Aorta (tissue), 5 donors: ENCODE results near the gene RAI1. TPM values are rescaled to one million over a fixed set of nuclear protein-coding genes. Genes with fewer than 3 reads are reported as not detected.

Source experiments
- ATAC-seq: fragments of 200-7000 bp; cut with Tn5 transposase; one replicate; pipeline ENCODE4 v1.9.1; 2022; ENCODE audit warnings: moderate library complexity; ENCODE audit not compliant: low FRiP score
- DNase-seq, 2 donors: peaks; one replicate each; pipeline ENCODE4 v3.0.0-alpha.2; 2020
- H3K27ac ChIP-seq, 2 donors: one replicate each; pipeline ENCODE4 v1.5.1; 2013; ENCODE audit warnings: low read length in 2 of 2, mild to moderate bottlenecking in 2 of 2, moderate library complexity in 2 of 2, control low read depth in 1 of 2, inconsistent platforms in 1 of 2, low read depth in 1 of 2
- H3K27me3 ChIP-seq, 2 donors: one replicate each; pipeline ENCODE4 v1.6.1; 2013; ENCODE audit warnings: control low read depth in 1 of 2, low read length in 1 of 2, mild to moderate bottlenecking in 1 of 2, moderate library complexity in 1 of 2; ENCODE audit not compliant: insufficient read depth in 2 of 2, control insufficient read depth in 1 of 2
- H3K36me3 ChIP-seq, 2 donors: one replicate each; pipeline ENCODE4 v1.6.1; 2013; ENCODE audit warnings: control low read depth in 1 of 2, low read length in 1 of 2, mild to moderate bottlenecking in 1 of 2; ENCODE audit not compliant: insufficient read depth in 2 of 2, control insufficient read depth in 1 of 2
- H3K4me1 ChIP-seq, 2 donors: one replicate each; pipeline ENCODE4 v1.6.1; 2013; ENCODE audit warnings: low read length in 2 of 2, control low read depth in 1 of 2, mild to moderate bottlenecking in 1 of 2, moderate library complexity in 1 of 2; ENCODE audit not compliant: insufficient read depth in 2 of 2, control insufficient read depth in 1 of 2
- H3K4me3 ChIP-seq, 2 donors: one replicate each; pipeline ENCODE4 v1.5.1; 2013; ENCODE audit warnings: low read length in 2 of 2, control low read depth in 1 of 2, mild to moderate bottlenecking in 1 of 2
- H3K9me3 ChIP-seq: one replicate; pipeline ENCODE4 v1.6.1; 2013; ENCODE audit warnings: mild to moderate bottlenecking, low read length; ENCODE audit not compliant: control insufficient read depth
- WGBS, 2 donors: extraction: QIAGEN DNeasy Blood & Tissue Kit; methylation state at CpG; one replicate each; pipeline ENCODE4 v1.1.7; 2013; 5-methylcytosine and 5-hydroxymethylcytosine counted together
- intact Hi-C, 2 donors: fragments of 100-400 bp; cut with DNase I; formaldehyde crosslinking; loops; one replicate each; pipeline versions ENCODE4 v1.14.2 to v1.15.0; 2022
- polyA plus RNA-seq, 2 donors: library from polyadenylated mRNA; stranded (reverse); fragments of 200-250 nt; gene quantifications; one replicate each; pipeline ENCODE4 v1.2.3, GENCODE V29; 2013
- total RNA-seq, 2 donors: library from RNA; stranded (reverse); fragmentation: NEBNext Ultra II Directional; extraction: Animal tissue kit (Norgen Biotek cat#: 25700); gene quantifications; one replicate each; pipeline ENCODE4 v1.2.1, GENCODE V29; 2021
- donor health status: healthy with polysubstance abuse.
- donor health status: Bipolar disorder and iron deficiency.
- donor health status: DM: no; HTN: no; CAD: no.
- donor health status: DM: no; HTN: no; CAD: no.
- donor health status: DM: yes; HTN: yes; CAD: no.

Gene RAI1
- total and polyA plus RNA-seq, 4 donors, result 2.0 to 35.8 (median 15.4) TPM

DNA sequence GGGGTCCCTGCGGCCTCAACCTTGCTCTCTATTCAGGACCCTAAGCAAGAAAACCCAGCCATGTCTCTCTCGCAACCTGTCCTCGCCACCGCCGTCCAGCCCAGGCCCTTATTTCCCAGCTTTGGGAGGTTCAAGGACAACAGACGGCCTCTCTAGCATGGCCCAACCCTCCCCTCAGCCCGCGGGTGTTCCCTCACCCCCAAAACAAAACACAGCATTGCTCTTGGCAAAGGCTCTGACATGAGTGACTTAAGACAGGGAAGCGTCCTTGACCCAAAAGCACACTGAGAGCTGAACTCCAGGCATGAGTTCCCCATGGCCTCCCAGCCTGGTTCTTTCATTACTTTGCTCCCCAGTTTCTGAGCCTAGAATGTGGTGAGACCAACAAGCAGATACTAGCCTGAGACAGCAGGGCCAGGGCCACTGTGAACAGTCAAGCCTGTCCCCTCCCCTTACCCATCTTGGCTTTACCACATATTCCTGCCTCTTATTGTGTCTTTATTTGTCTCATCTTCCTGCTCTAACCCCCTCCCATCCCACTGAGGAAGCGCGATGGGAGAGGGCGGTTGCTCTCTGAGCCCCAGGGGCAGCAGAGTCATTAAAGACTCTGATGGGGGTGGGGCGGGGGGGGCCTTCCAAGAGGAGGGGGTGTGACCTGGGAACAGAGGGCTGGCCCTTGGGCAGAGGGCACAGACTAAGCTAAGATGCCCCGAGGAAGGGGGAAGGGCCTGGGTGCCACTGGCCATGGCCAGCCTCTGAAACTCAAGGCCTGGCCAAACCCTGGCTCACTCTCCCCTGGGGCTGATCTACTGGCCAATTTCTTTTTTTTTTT, 143.7 kb downstream of the RAI1 start:
- ATAC-seq (peak; percentile 37), DNase-seq (peak in 1 of 2 donors; percentile 82)
- H3K4me1 ChIP-seq, result no peaks in the 10 kb centered on the region
- H3K4me3 ChIP-seq, result no peak overlapping the region
- no peaks in the 10 kb centered on the region for H3K27me3 ChIP-seq
- intact Hi-C loops, result no loop called here
- 43 to 48% methylated on average over 14 of the region's 14 CpGs for WGBS, 2 donors
- H3K36me3 ChIP-seq, result no peaks in the 10 kb centered on the region
- no peaks in the 10 kb centered on the region for H3K9me3 ChIP-seq
- H3K27ac ChIP-seq, result peak overlapping the region in 1 of 2 donors; percentile 34

DNA sequence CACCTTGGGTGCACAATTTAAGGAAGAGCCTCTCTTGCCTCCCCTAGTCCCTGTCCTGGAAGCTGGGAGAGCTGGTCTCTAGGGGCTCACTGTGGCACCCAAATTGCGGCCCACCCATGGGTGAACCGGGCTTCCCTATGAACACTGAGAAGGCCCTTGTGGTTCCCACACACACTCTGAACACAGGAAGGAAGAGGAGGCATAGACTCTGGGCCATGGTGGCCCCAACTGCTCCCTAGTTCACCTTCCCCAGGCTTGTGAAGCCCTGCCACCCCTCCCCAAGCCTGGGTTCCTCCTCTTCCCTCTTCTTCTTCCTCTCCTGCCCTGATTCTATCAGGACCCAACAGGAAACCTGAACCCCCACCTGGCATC, 145.1 kb downstream of the RAI1 start:
- 97 to 100% methylated on average over 2 of the region's 2 CpGs for WGBS, 2 donors
- Histone ChIP-seq H3K27ac (no peak overlapping the region), H3K9me3 (no peaks in the 10 kb centered on the region), H3K27me3 (no peaks in the 10 kb centered on the region), H3K4me3 (no peak overlapping the region), H3K4me1 (no peaks in the 10 kb centered on the region), H3K36me3 (no peaks in the 10 kb centered on the region)
- ATAC-seq (no peak), DNase-seq (no peak)
- intact Hi-C loops, result no loop called here

DNA sequence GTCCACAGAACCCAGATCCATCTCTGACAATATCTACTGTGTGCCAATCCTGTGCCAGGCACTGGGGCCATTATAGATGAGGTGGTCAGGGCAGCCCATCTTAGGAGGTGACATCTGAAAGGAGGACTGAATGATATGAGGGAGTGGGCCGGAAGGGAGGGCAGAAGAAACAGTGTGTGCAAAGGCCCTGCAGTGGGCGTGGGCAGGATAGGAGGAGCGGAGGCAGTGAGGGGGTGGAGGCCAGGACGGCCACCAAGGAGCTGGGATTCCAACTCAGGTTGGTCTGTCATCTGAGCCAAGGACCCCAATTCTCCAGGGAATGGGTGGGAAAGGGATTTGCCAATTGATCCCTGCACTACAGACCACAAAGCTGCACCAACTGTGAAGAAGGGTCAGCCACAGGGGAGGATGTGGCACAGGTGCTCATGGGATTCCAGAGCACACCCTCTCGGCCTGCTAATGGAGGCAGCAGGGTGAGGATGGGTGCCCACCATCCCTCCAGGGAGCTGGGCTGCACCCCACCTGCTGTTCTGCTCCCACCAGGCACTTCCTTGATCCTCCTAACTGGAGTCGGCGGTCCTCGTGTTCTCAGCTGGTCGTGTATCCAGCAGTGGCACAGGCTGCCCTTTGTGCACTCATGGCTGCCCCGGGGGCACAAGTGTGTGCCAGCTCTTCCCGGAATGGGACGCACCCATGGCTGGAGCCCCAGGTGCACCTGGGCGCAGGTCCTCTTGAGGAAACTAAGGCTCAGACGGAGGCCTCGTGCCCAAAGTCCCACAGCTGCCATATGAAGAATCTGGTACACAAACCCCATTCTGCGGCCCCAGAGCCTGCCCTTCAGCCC, 145.9 kb downstream of the RAI1 start:
- intact Hi-C loops, result no loop called here
- H3K4me1 ChIP-seq, result no peaks in the 10 kb centered on the region

DNA sequence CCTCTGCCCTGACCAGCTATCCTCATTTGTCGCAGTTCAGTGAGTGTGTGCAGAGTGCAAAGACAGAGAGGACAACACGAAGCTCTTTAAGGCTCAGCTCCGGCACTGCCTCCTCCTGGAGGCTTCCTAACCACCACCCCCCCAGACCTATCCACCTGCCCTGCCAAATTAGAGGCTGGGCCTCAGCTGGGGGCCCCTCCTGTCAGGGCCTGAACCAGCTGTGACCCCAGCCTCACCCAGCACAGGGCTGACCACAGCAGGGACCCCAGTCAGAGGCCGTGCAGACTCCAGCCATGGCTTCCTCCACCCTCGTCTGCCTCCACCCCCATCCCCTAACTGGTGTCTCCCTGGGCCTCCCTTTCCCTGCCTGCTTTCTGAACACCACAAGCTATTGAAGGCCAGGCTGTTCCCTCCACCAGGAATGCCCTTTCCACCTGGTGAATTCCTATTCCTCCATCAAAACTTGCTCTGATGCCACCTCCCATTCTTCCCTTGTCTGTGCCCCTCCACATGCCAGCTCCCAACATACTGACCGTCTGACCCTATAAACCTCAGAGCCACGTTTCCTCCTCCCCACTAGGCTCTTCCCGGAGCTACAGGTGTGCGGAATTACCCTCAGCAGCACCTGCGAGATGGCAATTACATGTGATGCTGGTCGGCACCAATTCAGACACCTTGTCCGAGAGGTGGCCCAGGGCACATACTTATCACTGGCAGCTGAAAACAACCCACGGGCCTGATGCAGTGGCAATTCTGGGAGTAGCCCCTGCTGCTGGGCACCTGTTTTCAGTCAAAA, 146.8 kb downstream of the RAI1 start:
- no peaks in the 10 kb centered on the region for H3K4me1 ChIP-seq
- no peak for DNase-seq

More for the DNA sequence above, 145.9 kb downstream of the RAI1 start:
- Histone ChIP-seq H3K4me3 (no peak overlapping the region), H3K27me3 (no peaks in the 10 kb centered on the region), H3K36me3 (no peaks in the 10 kb centered on the region), H3K9me3 (no peaks in the 10 kb centered on the region), H3K27ac (no peak overlapping the region)
- no peak for ATAC-seq
- 90 to 92% methylated on average over 16 of the region's 16 CpGs for WGBS, 2 donors
- no peak for DNase-seq

DNA sequence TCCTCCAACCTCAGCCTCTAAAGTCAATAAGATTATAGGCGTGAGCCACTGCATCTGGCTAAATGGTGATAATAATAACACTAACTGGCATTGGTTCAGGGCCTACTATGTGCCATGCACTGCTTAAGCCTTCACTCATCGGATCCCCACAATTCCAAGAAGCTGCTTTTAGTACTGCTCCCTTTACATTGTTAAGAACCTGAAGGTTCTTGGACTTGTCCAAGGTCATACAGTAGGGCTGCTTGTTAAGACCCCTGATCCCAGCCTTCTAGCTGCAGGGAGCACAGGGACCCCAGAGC, 149.0 kb downstream of the RAI1 start:
- H3K27me3 ChIP-seq, result no peaks in the 10 kb centered on the region
- H3K4me1 ChIP-seq, result no peaks in the 10 kb centered on the region
- intact Hi-C loops, result no loop called here
- 93 to 95% methylated on average over 2 of the region's 2 CpGs for WGBS, 2 donors
- H3K27ac ChIP-seq, result no peak overlapping the region
- no peaks in the 10 kb centered on the region for H3K36me3 ChIP-seq
- H3K9me3 ChIP-seq, result no peaks in the 10 kb centered on the region
- ATAC-seq (no peak), DNase-seq (no peak)
- no peak overlapping the region for H3K4me3 ChIP-seq

More for the DNA sequence above, 146.8 kb downstream of the RAI1 start:
- Histone ChIP-seq H3K4me3 (no peak overlapping the region), H3K9me3 (no peaks in the 10 kb centered on the region), H3K27me3 (no peaks in the 10 kb centered on the region), H3K27ac (no peak overlapping the region), H3K36me3 (no peaks in the 10 kb centered on the region)
- intact Hi-C loops, result no loop called here
- ATAC-seq, result no peak
- 85 to 86% methylated on average over 13 of the region's 13 CpGs for WGBS, 2 donors

DNA sequence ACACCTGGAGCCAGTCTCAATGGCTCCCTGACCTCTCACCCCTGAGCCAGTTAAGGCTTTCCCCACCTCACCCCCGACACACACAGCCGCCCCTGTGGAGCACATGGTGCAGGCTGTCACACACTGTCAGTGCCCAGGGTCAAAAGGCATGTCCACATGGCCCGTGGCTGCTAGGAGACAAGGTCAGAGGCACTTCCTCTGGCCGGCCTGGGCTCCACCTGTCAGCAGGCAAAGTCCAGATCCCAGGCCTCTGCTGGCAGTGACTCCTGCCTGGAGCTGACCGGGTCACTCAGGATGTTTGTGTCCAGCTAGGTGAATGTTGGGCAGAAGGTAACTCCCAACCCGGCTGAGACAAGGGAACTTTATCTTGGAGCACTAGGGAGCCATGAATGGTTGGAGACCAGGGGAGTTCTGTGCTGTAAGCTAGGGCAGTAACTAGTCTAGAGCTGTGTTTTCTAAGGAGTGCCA, 149.5 kb downstream of the RAI1 start:
- H3K27me3 ChIP-seq, result no peaks in the 10 kb centered on the region
- ATAC-seq, result no peak
- intact Hi-C loops, result no loop called here
- no peak overlapping the region for H3K4me3 ChIP-seq
- H3K36me3 ChIP-seq, result no peaks in the 10 kb centered on the region
- no peaks in the 10 kb centered on the region for H3K4me1 ChIP-seq
- no peak overlapping the region for H3K27ac ChIP-seq
- H3K9me3 ChIP-seq, result no peaks in the 10 kb centered on the region
- DNase-seq, result no peak
- 78 to 81% methylated on average over 6 of the region's 6 CpGs for WGBS, 2 donors

DNA sequence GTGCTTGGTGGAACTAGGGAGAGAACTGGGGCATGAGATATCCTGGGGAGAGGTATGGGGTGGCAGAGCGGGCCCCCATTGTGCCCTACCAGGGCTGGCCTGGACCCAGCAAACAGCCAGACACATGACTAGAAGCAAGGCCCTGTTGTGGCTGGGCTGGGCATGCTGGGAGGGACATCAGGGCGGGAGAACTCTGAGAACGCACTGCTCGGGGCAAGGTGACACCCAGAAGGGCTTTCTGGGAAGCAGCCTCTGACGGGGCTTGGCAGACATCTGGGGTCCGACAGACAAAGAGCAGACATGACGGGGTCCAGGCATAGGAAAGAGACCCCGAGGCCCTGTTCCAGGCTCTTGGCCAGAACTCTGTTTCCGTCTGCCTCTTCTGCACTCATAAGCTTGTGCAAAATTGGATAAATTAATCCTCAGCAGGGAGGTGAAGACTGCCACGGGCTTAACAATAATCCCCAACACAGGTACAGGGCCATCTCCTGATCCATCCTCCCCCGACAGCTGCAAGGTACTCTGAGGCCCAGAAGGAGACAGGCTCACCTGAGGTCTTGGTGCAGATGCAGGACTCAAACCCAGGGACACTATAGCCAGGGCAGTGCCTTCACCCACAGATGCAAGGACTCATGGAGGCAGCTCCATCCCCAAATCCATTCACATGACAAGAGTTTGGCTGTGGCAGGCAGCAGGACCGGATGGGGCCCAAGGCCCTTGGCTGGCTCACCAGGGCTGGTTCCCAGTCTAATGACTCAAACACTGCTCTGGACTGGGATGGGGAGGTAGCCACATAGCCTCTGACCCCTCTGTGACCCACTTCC, 150.2 kb downstream of the RAI1 start:
- no peak for ATAC-seq
- no peak for DNase-seq
- Histone ChIP-seq H3K27me3 (no peaks in the 10 kb centered on the region), H3K4me3 (no peak overlapping the region), H3K4me1 (no peaks in the 10 kb centered on the region), H3K27ac (no peak overlapping the region), H3K9me3 (no peaks in the 10 kb centered on the region), H3K36me3 (no peaks in the 10 kb centered on the region)
- intact Hi-C loops, result no loop called here
- 73 to 75% methylated on average over 12 of the region's 12 CpGs for WGBS, 2 donors

DNA sequence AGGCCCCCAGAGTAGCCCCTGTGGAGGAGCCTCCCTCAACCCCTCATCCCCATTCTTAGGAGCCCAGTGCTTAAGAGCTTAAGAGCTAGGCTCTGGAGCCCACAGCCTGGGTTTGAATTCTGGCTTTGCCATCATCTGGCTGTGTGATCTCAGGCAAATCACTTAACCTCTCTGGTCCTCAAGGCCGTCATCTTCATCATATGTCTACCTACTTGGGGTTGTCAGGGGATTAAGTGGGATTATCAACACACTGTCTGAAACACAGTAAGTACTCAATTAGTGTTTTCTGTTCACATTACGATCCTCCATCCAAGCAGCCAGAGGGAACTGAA, 150.7 kb downstream of the RAI1 start:
- Histone ChIP-seq H3K4me3 (no peak overlapping the region), H3K27ac (no peak overlapping the region), H3K9me3 (no peaks in the 10 kb centered on the region), H3K27me3 (no peaks in the 10 kb centered on the region), H3K4me1 (no peaks in the 10 kb centered on the region), H3K36me3 (no peaks in the 10 kb centered on the region)
- intact Hi-C loops, result no loop called here
- 93 to 96% methylated on average over 2 of the region's 2 CpGs for WGBS, 2 donors
- ATAC-seq (no peak), DNase-seq (no peak)
